ENCODE data around the gene UBA6.

DNA sequence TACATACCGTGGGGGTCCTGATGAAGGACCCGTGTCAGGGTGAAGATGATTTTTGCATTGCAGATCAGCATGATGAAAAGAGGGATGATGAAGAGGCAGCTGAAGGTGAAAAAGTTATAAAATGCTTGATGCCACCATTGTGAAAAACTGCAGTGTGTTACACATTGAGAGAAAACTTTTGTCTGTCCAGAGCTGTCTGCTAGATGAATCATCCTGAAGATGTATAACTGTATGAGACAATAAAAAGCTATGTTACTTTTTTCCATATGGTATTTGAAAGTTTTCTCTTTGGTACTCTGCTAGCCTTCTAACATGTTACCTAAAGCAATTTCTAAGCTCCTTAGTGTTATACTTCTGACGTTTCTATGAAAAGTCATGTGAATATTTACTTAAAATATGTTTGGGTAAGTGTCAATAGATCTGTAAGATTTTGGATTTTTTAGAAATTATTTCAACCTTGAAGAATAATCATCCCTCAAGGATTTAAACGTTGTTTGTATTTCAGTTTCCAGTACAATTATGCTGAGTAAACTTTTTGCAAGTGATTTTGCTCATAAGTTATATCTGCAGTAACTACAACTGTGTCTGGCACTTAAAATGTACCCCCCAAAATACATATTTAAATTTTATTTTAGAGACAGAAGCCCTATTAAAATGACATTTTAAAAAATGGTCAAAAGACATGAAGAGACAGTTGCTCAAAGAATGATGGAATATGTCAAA is 43.8 kb upstream of the UBA6 start:
- TF ChIP-seq, protein P1, sequence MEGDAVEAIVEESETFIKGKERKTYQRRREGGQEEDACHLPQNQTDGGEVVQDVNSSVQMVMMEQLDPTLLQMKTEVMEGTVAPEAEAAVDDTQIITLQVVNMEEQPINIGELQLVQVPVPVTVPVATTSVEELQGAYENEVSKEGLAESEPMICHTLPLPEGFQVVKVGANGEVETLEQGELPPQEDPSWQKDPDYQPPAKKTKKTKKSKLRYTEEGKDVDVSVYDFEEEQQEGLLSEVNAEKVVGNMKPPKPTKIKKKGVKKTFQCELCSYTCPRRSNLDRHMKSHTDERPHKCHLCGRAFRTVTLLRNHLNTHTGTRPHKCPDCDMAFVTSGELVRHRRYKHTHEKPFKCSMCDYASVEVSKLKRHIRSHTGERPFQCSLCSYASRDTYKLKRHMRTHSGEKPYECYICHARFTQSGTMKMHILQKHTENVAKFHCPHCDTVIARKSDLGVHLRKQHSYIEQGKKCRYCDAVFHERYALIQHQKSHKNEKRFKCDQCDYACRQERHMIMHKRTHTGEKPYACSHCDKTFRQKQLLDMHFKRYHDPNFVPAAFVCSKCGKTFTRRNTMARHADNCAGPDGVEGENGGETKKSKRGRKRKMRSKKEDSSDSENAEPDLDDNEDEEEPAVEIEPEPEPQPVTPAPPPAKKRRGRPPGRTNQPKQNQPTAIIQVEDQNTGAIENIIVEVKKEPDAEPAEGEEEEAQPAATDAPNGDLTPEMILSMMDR (conservative IDR thresholded peaks at IDR 0.05; ENCODE audit: low read length): no peak
- no peak for TF ChIP-seq EZH2phosphoT487 (IDR thresholded peaks at IDR 0.05; ENCODE audit: borderline replicate concordance)
